Activated T-cell treated with anti-CD3 and anti-CD28 coated beads for 1 hour (primary cell): ENCODE results near the gene CPN1.
"Not testable (repeated sequence)": the region's sequence is repeated elsewhere in the genome, so short reads cannot be mapped to it uniquely, and the experiment has no call there.

Source experiments
- DNase-seq: peaks from one replicate; pipeline ENCODE4 v3.0.0-alpha.2; 2020; ENCODE audit warnings: low read depth

The CPN1 gene

GRCh38 chr10:100081075-100082001, at the start of gene CPN1:
TSS of gene CPN1 (minus strand) at chr10:100081869. CDS start at chr10:100081625, 244 bp downstream.
- DNase-seq, result no peak

- DNase-seq, result no peak
Observed at GRCh38 chr10:100130831-100131230, 49.2 kb upstream of the CPN1 start.

GRCh38 chr10:100129424-100129823, 47.8 kb upstream of the CPN1 start:
- no peak for DNase-seq

GRCh38 chr10:100128951-100129350, 47.3 kb upstream of the CPN1 start:
- DNase-seq, result no peak

GRCh38 chr10:100125335-100125734, 43.7 kb upstream of the CPN1 start:
- not testable (repeated sequence) for DNase-seq

- no peak for DNase-seq
Observed at GRCh38 chr10:100124097-100124496, 42.4 kb upstream of the CPN1 start.

GRCh38 chr10:100122780-100123179, 41.1 kb upstream of the CPN1 start:
- DNase-seq, result no peak

- DNase-seq, result no peak
Observed at GRCh38 chr10:100120550-100120949, 38.9 kb upstream of the CPN1 start.

GRCh38 chr10:100119726-100120125, 38.1 kb upstream of the CPN1 start:
- no peak for DNase-seq

- DNase-seq, result no peak
Observed at GRCh38 chr10:100114976-100115770, 33.5 kb upstream of the CPN1 start.

GRCh38 chr10:100114460-100114859, 32.8 kb upstream of the CPN1 start:
- DNase-seq, result no peak

- no peak for DNase-seq
Observed at GRCh38 chr10:100109670-100110069, 28.0 kb upstream of the CPN1 start.

GRCh38 chr10:100106865-100107264, 25.2 kb upstream of the CPN1 start:
- no peak for DNase-seq

- no peak for DNase-seq
Observed at GRCh38 chr10:100104300-100104699, 22.6 kb upstream of the CPN1 start.

- no peak for DNase-seq
Observed at GRCh38 chr10:100103581-100103980, 21.9 kb upstream of the CPN1 start.

- DNase-seq, result no peak
Observed at GRCh38 chr10:100101192-100102076, 19.8 kb upstream of the CPN1 start.

GRCh38 chr10:100100651-100101184, 19.0 kb upstream of the CPN1 start:
- DNase-seq, result no peak

- DNase-seq, result no peak
Observed at GRCh38 chr10:100089241-100089640, 7.6 kb upstream of the CPN1 start.

- not testable (repeated sequence) for DNase-seq
Observed at GRCh38 chr10:100086708-100087107, 5.0 kb upstream of the CPN1 start.

GRCh38 chr10:100085596-100085995, 3.9 kb upstream of the CPN1 start:
- DNase-seq, result no peak

GRCh38 chr10:100083623-100084022, 2.0 kb upstream of the CPN1 start:
- DNase-seq, result no peak

- not testable (repeated sequence) for DNase-seq
Observed at GRCh38 chr10:100082276-100082675, 607 bp upstream of the CPN1 start.
